Kidney tubule cell (primary cell): ENCODE data around the gene FOXP2.

ENCODE experiments used
- DNase-seq: peaks from one replicate; pipeline ENCODE4 v3.0.0-alpha.2; 2018; ENCODE audit warnings: low spot score

Gene FOXP2

GRCh38 chr7:114722562-114722961 is 307.9 kb downstream of the FOXP2 start:
- DNase-seq, result peak; percentile 25

- DNase-seq, result no peak
Observed at GRCh38 chr7:114723308-114723707, 308.7 kb downstream of the FOXP2 start.

GRCh38 chr7:114740095-114740494 is 325.5 kb downstream of the FOXP2 start:
- no peak for DNase-seq

- DNase-seq, result no peak
Observed at GRCh38 chr7:114740941-114741340, 326.3 kb downstream of the FOXP2 start.

GRCh38 chr7:114741911-114742310 is 327.3 kb downstream of the FOXP2 start:
- DNase-seq, result no peak
